GM18502 (cell line): ENCODE data around the gene RASAL1.

ENCODE experiments used
- ATAC-seq: cut with Tn5 transposase; IDR thresholded peaks from one replicate; pipeline ENCODE4 v1.9.1; 2021; ENCODE audit warnings: mild to moderate bottlenecking; ENCODE audit not compliant: unreplicated experiment, poor library complexity

RASAL1 gene

GRCh38 chr12:113062502-113063395 is 72.8 kb downstream of the RASAL1 start:
- no peak for ATAC-seq

- ATAC-seq = no peak
Measured at GRCh38 chr12:113061061-113061694, 74.4 kb downstream of the RASAL1 start.

GRCh38 chr12:113060336-113060960 is 75.1 kb downstream of the RASAL1 start:
- ATAC-seq = no peak

- ATAC-seq = no peak
Measured at GRCh38 chr12:113059071-113059595, 76.4 kb downstream of the RASAL1 start.

GRCh38 chr12:113058553-113058952 is 77.0 kb downstream of the RASAL1 start:
- ATAC-seq = no peak

GRCh38 chr12:113057565-113058485 is 77.7 kb downstream of the RASAL1 start:
- ATAC-seq = no peak

GRCh38 chr12:113056631-113057488 is 78.7 kb downstream of the RASAL1 start, which contains the start of gene DTX1:
Gene DTX1 (plus strand): TSS chr12:113056730. CDS start chr12:113058193, 1,463 bp downstream.
- ATAC-seq = no peak

- ATAC-seq = no peak
Measured at GRCh38 chr12:113056381-113056630, 79.3 kb downstream of the RASAL1 start.

GRCh38 chr12:113055594-113056380 is 79.8 kb downstream of the RASAL1 start:
- no peak for ATAC-seq

- ATAC-seq = no peak
Measured at GRCh38 chr12:113054948-113055486, 80.5 kb downstream of the RASAL1 start.

GRCh38 chr12:113052326-113052725 is 83.2 kb downstream of the RASAL1 start:
- ATAC-seq = no peak

- no peak for ATAC-seq
Measured at GRCh38 chr12:113051759-113052158, 83.8 kb downstream of the RASAL1 start.

GRCh38 chr12:113050795-113051194 is 84.8 kb downstream of the RASAL1 start:
- ATAC-seq = no peak

GRCh38 chr12:113049976-113050742 is 85.4 kb downstream of the RASAL1 start:
- ATAC-seq = no peak
